GM23338 (cell line): ENCODE data around the gene MAPKAPK3. TPM values are rescaled to one million over a fixed set of nuclear protein-coding genes. Genes with fewer than 3 reads are reported as not detected.

ENCODE experiments used
- ATAC-seq: fragments of 200-7000 bp; cut with Tn5 transposase; 3 replicates; pipeline ENCODE4 v1.9.1; 2020
- DNase-seq: peaks from one replicate; pipeline ENCODE4 v3.0.0-alpha.2; 2015; ENCODE audit warnings: low spot score
- H2AFZ ChIP-seq: fragments of 200-600 bp; sonication (generic); 2 replicates; pipeline ENCODE4 v1.8.0; 2016; ENCODE audit warnings: antibody characterized with exemption, mild to moderate bottlenecking, moderate library complexity
- H3F3A ChIP-seq: fragments of 200-600 bp; sonication (generic); replicated peaks from 2 replicates; pipeline ENCODE4 v1.8.0; 2017; ENCODE audit warnings: antibody characterized with exemption, mixed run types, low read depth
- H3K27ac ChIP-seq: fragments of 200-600 bp; sonication (generic); 2 replicates; pipeline ENCODE4 v1.6.1; 2016; ENCODE audit warnings: low read depth
- H3K27me3 ChIP-seq: fragments of 200-600 bp; sonication (generic); 2 replicates; pipeline ENCODE4 v1.8.0; 2016; ENCODE audit warnings: mild to moderate bottlenecking, mixed run types, moderate library complexity; ENCODE audit not compliant: insufficient read depth
- H3K36me3 ChIP-seq: fragments of 200-600 bp; sonication (generic); 2 replicates; pipeline ENCODE4 v1.8.0; 2016; ENCODE audit warnings: mild to moderate bottlenecking; ENCODE audit not compliant: insufficient read depth
- H3K4me1 ChIP-seq: fragments of 200-600 bp; sonication (generic); 2 replicates; pipeline ENCODE4 v1.8.0; 2016; ENCODE audit warnings: mild to moderate bottlenecking, moderate library complexity; ENCODE audit not compliant: insufficient read depth
- H3K4me2 ChIP-seq: fragments of 200-600 bp; sonication (generic); 2 replicates; pipeline ENCODE4 v1.7.1; 2017; ENCODE audit warnings: mixed run types
- H3K4me3 ChIP-seq: fragments of 200-600 bp; sonication (generic); 2 replicates; pipeline ENCODE4 v1.6.1; 2016; ENCODE audit warnings: mixed run types
- H3K79me2 ChIP-seq: fragments of 200-600 bp; sonication (generic); replicated peaks from 2 replicates; pipeline ENCODE4 v1.8.0; 2017; ENCODE audit warnings: mild to moderate bottlenecking; ENCODE audit not compliant: insufficient read depth
- H3K9me2 ChIP-seq: fragments of 200-600 bp; sonication (generic); 2 replicates; pipeline ENCODE4 v1.8.0; 2017; ENCODE audit not compliant: insufficient read depth
- H4K20me1 ChIP-seq: fragments of 200-600 bp; sonication (generic); replicated peaks from 2 replicates; pipeline ENCODE4 v1.8.0; 2017; ENCODE audit warnings: mild to moderate bottlenecking; ENCODE audit not compliant: insufficient read depth
- H3K27ac Mint-ChIP-seq: 2 replicates; pipeline ENCODE4 v1.8.0; 2020; ENCODE audit warnings: inconsistent platforms, mild to moderate bottlenecking, moderate library complexity, mixed read lengths
- H3K27me3 Mint-ChIP-seq: 3 replicates; pipeline ENCODE4 v1.8.0; 2022; ENCODE audit warnings: low read depth, mild to moderate bottlenecking, moderate library complexity, mixed read lengths, inconsistent platforms; ENCODE audit not compliant: insufficient read depth, poor library complexity
- H3K36me3 Mint-ChIP-seq: 3 replicates; pipeline ENCODE4 v1.8.0; 2021; ENCODE audit warnings: low read depth, mild to moderate bottlenecking, inconsistent platforms, moderate library complexity, mixed read lengths
- H3K4me1 Mint-ChIP-seq: 3 replicates; pipeline ENCODE4 v1.8.0; 2020; ENCODE audit warnings: mild to moderate bottlenecking, inconsistent platforms, mixed read lengths
- H3K4me3 Mint-ChIP-seq: 3 replicates; pipeline ENCODE4 v1.8.0; 2021; ENCODE audit warnings: moderate library complexity, mild to moderate bottlenecking, inconsistent platforms, mixed read lengths
- H3K9me3 Mint-ChIP-seq: 3 replicates; pipeline ENCODE4 v1.8.0; 2020; ENCODE audit warnings: moderate library complexity, mild to moderate bottlenecking, inconsistent platforms, mixed read lengths
- CREB1 ChIP-seq: fragments of 250-450 bp; sonication (Bioruptor Pico); IDR thresholded peaks from 2 replicates; pipeline ENCODE4 v1.5.0; 2020; ENCODE audit warnings: low read depth, mild to moderate bottlenecking, moderate library complexity
- EZH2 ChIP-seq: fragments of 200-600 bp; sonication (generic); IDR thresholded peaks from one replicate; pipeline ENCODE4 v1.8.0; 2017; ENCODE audit warnings: antibody characterized with exemption, mild to moderate bottlenecking, low read depth; ENCODE audit not compliant: unreplicated experiment
- EZH2phosphoT487 ChIP-seq: fragments of 200-600 bp; sonication (generic); IDR thresholded peaks from one replicate; pipeline ENCODE4 v1.8.1; 2018; ENCODE audit warnings: antibody characterized with exemption; ENCODE audit not compliant: unreplicated experiment
- JUNB ChIP-seq: IDR thresholded peaks from one replicate; pipeline ENCODE4 v1.6.1; 2016; ENCODE audit warnings: antibody characterized with exemption; ENCODE audit not compliant: unreplicated experiment
- NANOG ChIP-seq: IDR thresholded peaks from 2 replicates; pipeline ENCODE4 v1.6.1; 2016; ENCODE audit warnings: antibody characterized with exemption, borderline replicate concordance
- POLR2AphosphoS5 ChIP-seq: IDR thresholded peaks from 2 replicates; pipeline ENCODE4 v1.6.1; 2016; ENCODE audit warnings: antibody characterized with exemption, low read depth
- STAT1 ChIP-seq: IDR thresholded peaks from one replicate; pipeline ENCODE4 v1.6.1; 2016; ENCODE audit warnings: antibody characterized with exemption; ENCODE audit not compliant: unreplicated experiment
- ZNF114 ChIP-seq: fragments of 250-450 bp; sonication (Bioruptor Pico); IDR thresholded peaks from 2 replicates; pipeline ENCODE4 v1.5.0; 2020; ENCODE audit warnings: mild to moderate bottlenecking, moderate library complexity
- ZNF331 ChIP-seq: fragments of 250-450 bp; sonication (Bioruptor Pico); IDR thresholded peaks from 2 replicates; pipeline ENCODE4 v1.5.0; 2020; ENCODE audit warnings: low read depth, mild to moderate bottlenecking, moderate library complexity
- polyA plus RNA-seq: library from polyadenylated mRNA; unstranded; fragments of >200 nt; fragmentation: Nextera tagmentation; extraction: Ambion mirVana; gene quantifications from 2 replicates; pipeline ENCODE4 v1.2.1, GENCODE V29; 2016
- total RNA-seq: library from RNA; depleted of rRNA; stranded (reverse); fragments of >200 nt; shearing (Covaris generic); gene quantifications from 2 replicates; pipeline ENCODE4 v1.2.3, GENCODE V29; 2014
- TF ChIP-seq, protein P1 (sequence below): IDR thresholded peaks from 2 replicates; pipeline ENCODE4 v1.6.1; 2016; ENCODE audit warnings: antibody characterized with exemption
- TF ChIP-seq, protein P2 (sequence below): IDR thresholded peaks from one replicate; pipeline ENCODE4 v1.6.1; 2018; ENCODE audit warnings: antibody characterized with exemption; ENCODE audit not compliant: unreplicated experiment
- TF ChIP-seq, protein P3 (sequence below): fragments of 250-450 bp; sonication (Bioruptor Pico); IDR thresholded peaks from 2 replicates; pipeline ENCODE4 v1.5.0; 2020; ENCODE audit warnings: mild to moderate bottlenecking, moderate library complexity
- TF ChIP-seq, protein P4 (sequence below), 2 experiments: fragments of 200-600 bp in 1 of 2; sonication (generic) in 1 of 2; conservative IDR thresholded peaks; 2 replicates each; pipeline versions ENCODE4 v1.5.1 to v1.6.1; 2016 to 2017; ENCODE audit warnings: antibody characterized with exemption in 2 of 2, low read depth in 2 of 2, mild to moderate bottlenecking in 2 of 2, moderate library complexity in 1 of 2

MAPKAPK3 gene
- total and polyA plus RNA-seq, 2 experiments from 2014 or later = 16.5 to 51.1 TPM

DNA sequence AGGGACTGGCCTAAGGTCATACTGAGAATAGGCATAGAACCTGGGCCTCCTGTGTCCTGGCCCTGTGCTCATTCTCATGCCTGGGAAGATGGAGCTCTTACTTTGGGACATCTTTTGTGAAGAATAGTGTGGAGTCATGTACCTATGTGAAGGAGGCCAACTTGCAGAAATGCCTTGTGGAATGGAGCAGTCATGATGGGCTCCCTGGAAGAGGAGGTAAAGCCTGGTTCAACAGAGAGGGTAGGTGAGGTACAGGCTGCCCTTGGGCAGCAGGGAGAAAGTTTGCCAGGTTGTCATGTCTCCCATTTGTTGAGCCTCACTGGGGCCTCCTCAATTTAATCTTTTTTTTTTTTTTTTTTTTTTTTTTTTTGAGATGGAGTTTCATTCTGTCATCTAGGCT, 18.1 kb downstream of the MAPKAPK3 start:
- no peaks in the 10 kb centered on the region for H3K9me2 ChIP-seq
- Mint-ChIP-seq H3K36me3 (no peaks in the 10 kb centered on the region; the same call in 1 of the 3 replicates), H3K27me3 (peaks cover 15% of the 10 kb centered on the region), H3K27ac (no peak overlapping the region), H3K4me1 (peaks cover 27% of the 10 kb centered on the region), H3K9me3 (no peaks in the 10 kb centered on the region), H3K4me3 (no peak overlapping the region)
- H3K27me3 ChIP-seq = no peaks in the 10 kb centered on the region
- peaks cover 18% of the 10 kb centered on the region for H3K4me1 ChIP-seq
- no peak overlapping the region for H3K4me2 ChIP-seq
- no peak overlapping the region for H3K4me3 ChIP-seq
- TF ChIP-seq ZNF114 (CRISPR knock-in tag) (no peak), EZH2 (no peak), JUNB (no peak), POLR2AphosphoS5 (no peak), STAT1 (no peak), CREB1 (CRISPR knock-in tag) (no peak), ZNF331 (no peak), EZH2phosphoT487 (no peak), NANOG (no peak)
- TF ChIP-seq, protein P1, sequence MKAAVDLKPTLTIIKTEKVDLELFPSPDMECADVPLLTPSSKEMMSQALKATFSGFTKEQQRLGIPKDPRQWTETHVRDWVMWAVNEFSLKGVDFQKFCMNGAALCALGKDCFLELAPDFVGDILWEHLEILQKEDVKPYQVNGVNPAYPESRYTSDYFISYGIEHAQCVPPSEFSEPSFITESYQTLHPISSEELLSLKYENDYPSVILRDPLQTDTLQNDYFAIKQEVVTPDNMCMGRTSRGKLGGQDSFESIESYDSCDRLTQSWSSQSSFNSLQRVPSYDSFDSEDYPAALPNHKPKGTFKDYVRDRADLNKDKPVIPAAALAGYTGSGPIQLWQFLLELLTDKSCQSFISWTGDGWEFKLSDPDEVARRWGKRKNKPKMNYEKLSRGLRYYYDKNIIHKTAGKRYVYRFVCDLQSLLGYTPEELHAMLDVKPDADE = no peak
- TF ChIP-seq, protein P2, sequence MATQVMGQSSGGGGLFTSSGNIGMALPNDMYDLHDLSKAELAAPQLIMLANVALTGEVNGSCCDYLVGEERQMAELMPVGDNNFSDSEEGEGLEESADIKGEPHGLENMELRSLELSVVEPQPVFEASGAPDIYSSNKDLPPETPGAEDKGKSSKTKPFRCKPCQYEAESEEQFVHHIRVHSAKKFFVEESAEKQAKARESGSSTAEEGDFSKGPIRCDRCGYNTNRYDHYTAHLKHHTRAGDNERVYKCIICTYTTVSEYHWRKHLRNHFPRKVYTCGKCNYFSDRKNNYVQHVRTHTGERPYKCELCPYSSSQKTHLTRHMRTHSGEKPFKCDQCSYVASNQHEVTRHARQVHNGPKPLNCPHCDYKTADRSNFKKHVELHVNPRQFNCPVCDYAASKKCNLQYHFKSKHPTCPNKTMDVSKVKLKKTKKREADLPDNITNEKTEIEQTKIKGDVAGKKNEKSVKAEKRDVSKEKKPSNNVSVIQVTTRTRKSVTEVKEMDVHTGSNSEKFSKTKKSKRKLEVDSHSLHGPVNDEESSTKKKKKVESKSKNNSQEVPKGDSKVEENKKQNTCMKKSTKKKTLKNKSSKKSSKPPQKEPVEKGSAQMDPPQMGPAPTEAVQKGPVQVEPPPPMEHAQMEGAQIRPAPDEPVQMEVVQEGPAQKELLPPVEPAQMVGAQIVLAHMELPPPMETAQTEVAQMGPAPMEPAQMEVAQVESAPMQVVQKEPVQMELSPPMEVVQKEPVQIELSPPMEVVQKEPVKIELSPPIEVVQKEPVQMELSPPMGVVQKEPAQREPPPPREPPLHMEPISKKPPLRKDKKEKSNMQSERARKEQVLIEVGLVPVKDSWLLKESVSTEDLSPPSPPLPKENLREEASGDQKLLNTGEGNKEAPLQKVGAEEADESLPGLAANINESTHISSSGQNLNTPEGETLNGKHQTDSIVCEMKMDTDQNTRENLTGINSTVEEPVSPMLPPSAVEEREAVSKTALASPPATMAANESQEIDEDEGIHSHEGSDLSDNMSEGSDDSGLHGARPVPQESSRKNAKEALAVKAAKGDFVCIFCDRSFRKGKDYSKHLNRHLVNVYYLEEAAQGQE = no peak
- TF ChIP-seq, protein P3, sequence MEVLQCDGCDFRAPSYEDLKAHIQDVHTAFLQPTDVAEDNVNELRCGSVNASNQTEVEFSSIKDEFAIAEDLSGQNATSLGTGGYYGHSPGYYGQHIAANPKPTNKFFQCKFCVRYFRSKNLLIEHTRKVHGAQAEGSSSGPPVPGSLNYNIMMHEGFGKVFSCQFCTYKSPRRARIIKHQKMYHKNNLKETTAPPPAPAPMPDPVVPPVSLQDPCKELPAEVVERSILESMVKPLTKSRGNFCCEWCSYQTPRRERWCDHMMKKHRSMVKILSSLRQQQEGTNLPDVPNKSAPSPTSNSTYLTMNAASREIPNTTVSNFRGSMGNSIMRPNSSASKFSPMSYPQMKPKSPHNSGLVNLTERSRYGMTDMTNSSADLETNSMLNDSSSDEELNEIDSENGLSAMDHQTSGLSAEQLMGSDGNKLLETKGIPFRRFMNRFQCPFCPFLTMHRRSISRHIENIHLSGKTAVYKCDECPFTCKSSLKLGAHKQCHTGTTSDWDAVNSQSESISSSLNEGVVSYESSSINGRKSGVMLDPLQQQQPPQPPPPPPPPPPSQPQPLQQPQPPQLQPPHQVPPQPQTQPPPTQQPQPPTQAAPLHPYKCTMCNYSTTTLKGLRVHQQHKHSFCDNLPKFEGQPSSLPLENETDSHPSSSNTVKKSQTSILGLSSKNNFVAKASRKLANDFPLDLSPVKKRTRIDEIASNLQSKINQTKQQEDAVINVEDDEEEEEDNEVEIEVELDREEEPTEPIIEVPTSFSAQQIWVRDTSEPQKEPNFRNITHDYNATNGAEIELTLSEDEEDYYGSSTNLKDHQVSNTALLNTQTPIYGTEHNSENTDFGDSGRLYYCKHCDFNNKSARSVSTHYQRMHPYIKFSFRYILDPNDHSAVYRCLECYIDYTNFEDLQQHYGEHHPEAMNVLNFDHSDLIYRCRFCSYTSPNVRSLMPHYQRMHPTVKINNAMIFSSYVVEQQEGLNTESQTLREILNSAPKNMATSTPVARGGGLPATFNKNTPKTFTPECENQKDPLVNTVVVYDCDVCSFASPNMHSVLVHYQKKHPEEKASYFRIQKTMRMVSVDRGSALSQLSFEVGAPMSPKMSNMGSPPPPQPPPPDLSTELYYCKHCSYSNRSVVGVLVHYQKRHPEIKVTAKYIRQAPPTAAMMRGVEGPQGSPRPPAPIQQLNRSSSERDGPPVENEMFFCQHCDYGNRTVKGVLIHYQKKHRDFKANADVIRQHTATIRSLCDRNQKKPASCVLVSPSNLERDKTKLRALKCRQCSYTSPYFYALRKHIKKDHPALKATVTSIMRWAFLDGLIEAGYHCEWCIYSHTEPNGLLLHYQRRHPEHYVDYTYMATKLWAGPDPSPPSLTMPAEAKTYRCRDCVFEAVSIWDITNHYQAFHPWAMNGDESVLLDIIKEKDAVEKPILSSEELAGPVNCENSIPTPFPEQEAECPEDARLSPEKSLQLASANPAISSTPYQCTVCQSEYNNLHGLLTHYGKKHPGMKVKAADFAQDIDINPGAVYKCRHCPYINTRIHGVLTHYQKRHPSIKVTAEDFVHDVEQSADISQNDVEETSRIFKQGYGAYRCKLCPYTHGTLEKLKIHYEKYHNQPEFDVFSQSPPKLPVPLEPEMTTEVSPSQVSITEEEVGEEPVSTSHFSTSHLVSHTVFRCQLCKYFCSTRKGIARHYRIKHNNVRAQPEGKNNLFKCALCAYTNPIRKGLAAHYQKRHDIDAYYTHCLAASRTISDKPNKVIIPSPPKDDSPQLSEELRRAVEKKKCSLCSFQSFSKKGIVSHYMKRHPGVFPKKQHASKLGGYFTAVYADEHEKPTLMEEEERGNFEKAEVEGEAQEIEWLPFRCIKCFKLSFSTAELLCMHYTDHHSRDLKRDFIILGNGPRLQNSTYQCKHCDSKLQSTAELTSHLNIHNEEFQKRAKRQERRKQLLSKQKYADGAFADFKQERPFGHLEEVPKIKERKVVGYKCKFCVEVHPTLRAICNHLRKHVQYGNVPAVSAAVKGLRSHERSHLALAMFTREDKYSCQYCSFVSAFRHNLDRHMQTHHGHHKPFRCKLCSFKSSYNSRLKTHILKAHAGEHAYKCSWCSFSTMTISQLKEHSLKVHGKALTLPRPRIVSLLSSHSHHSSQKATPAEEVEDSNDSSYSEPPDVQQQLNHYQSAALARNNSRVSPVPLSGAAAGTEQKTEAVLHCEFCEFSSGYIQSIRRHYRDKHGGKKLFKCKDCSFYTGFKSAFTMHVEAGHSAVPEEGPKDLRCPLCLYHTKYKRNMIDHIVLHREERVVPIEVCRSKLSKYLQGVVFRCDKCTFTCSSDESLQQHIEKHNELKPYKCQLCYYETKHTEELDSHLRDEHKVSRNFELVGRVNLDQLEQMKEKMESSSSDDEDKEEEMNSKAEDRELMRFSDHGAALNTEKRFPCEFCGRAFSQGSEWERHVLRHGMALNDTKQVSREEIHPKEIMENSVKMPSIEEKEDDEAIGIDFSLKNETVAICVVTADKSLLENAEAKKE (CRISPR knock-in tag) = no peak
- TF ChIP-seq, protein P4, sequence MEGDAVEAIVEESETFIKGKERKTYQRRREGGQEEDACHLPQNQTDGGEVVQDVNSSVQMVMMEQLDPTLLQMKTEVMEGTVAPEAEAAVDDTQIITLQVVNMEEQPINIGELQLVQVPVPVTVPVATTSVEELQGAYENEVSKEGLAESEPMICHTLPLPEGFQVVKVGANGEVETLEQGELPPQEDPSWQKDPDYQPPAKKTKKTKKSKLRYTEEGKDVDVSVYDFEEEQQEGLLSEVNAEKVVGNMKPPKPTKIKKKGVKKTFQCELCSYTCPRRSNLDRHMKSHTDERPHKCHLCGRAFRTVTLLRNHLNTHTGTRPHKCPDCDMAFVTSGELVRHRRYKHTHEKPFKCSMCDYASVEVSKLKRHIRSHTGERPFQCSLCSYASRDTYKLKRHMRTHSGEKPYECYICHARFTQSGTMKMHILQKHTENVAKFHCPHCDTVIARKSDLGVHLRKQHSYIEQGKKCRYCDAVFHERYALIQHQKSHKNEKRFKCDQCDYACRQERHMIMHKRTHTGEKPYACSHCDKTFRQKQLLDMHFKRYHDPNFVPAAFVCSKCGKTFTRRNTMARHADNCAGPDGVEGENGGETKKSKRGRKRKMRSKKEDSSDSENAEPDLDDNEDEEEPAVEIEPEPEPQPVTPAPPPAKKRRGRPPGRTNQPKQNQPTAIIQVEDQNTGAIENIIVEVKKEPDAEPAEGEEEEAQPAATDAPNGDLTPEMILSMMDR (conservative IDR thresholded peaks at IDR 0.05; ENCODE audit: low read depth in 2 of 2) = no peak
- peaks cover 9% of the 10 kb centered on the region; the same call in 1 of the 2 replicates for H4K20me1 ChIP-seq
- H3K79me2 ChIP-seq = no peaks in the 10 kb centered on the region; the same call in none of the 2 replicates
- no peaks in the 10 kb centered on the region for H3F3A ChIP-seq
- DNase-seq = no peak
- H3K36me3 ChIP-seq = no peaks in the 10 kb centered on the region
- H2AFZ ChIP-seq = no peak overlapping the region
- no peak overlapping the region for H3K27ac ChIP-seq
- no peak for ATAC-seq
